OCI-LY1 (cell line): ENCODE measurements around the gene IGFN1.

Experiments used
- CTCF ChIP-seq: fragments of 200-600 bp; sonication (generic), shearing (Covaris generic); IDR thresholded peaks from 2 replicates; pipeline ENCODE4 v1.5.1; 2017; ENCODE audit warnings: mild to moderate bottlenecking, antibody characterized with exemption, low read length, moderate library complexity, mixed read lengths
- EZH2 ChIP-seq: fragments of 200-600 bp; sonication (generic), shearing (Covaris generic); IDR thresholded peaks from 2 replicates; pipeline ENCODE4 v1.8.0; 2017; ENCODE audit warnings: borderline replicate concordance, mixed run types, mild to moderate bottlenecking, antibody characterized with exemption, low read length, moderate library complexity, mixed read lengths

- TF ChIP-seq CTCF: no peak
- no peak for TF ChIP-seq EZH2
These were observed 31.5 kb downstream of the IGFN1 start for GRCh38 chr1:201222125-201222524.
